ENCODE results near the gene OR2Z1.

Gene OR2Z1

DNA sequence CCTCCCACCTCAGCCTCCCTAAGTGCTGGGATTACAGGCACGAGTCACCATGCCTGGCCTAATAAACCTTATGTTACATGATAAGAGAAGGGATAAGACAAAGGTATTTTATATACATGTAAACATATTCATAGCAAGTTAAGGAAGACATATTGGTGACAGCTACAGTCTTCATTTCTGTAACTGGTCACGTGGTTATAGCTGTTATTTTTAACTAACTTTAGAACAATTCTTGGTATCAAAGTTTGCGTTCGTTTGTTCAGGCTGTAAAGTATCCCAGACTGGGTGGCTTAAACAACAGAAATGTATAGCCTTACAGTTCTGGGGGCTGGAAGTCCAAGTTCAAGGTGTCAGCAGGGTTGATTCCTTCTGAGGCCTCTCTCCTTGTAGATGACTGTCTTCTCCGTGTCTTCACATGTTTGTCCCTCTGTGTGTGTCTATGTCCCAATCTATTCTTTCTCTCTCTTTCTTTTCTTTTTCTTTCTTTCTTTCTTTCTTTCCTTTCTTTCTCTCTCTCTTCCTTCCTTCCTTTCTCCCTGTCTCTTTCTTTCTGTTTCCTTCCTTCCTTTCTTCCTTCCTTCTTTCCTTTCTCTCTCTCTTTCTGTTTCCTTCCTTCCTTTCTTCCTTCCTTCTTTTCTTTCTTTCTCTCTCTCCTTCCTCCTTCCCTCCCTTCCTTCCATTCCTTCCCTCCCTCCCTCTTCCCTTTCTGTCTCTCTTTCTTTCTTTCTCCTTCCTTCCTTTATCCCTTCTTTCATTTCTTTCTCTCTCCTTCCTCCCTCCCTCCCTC, 30.5 kb upstream of the OR2Z1 start:
- no peak for TF ChIP-seq CEBPB (IDR thresholded peaks at IDR 0.05)
- TF ChIP-seq RAD21 (IDR thresholded peaks at IDR 0.05; ENCODE audit: low read depth): no peak
- no peak for TF ChIP-seq NFIC (IDR thresholded peaks at IDR 0.05)
- TF ChIP-seq EP300 (IDR thresholded peaks at IDR 0.05; ENCODE audit: borderline replicate concordance): no peak
- TF ChIP-seq EGR1 (IDR thresholded peaks at IDR 0.05): no peak
- TF ChIP-seq ZBTB7A (IDR thresholded peaks at IDR 0.05; ENCODE audit: low read depth): no peak
- TF ChIP-seq, protein P1, sequence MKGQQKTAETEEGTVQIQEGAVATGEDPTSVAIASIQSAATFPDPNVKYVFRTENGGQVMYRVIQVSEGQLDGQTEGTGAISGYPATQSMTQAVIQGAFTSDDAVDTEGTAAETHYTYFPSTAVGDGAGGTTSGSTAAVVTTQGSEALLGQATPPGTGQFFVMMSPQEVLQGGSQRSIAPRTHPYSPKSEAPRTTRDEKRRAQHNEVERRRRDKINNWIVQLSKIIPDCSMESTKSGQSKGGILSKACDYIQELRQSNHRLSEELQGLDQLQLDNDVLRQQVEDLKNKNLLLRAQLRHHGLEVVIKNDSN (IDR thresholded peaks at IDR 0.05): no peak
- TF ChIP-seq YY1 (IDR thresholded peaks at IDR 0.05; ENCODE audit: low read depth): no peak
- no peak for TF ChIP-seq TEAD4 (IDR thresholded peaks at IDR 0.05)
- TF ChIP-seq, protein P2, sequence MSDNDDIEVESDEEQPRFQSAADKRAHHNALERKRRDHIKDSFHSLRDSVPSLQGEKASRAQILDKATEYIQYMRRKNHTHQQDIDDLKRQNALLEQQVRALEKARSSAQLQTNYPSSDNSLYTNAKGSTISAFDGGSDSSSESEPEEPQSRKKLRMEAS (IDR thresholded peaks at IDR 0.05): no peak
- TF ChIP-seq, protein P3, sequence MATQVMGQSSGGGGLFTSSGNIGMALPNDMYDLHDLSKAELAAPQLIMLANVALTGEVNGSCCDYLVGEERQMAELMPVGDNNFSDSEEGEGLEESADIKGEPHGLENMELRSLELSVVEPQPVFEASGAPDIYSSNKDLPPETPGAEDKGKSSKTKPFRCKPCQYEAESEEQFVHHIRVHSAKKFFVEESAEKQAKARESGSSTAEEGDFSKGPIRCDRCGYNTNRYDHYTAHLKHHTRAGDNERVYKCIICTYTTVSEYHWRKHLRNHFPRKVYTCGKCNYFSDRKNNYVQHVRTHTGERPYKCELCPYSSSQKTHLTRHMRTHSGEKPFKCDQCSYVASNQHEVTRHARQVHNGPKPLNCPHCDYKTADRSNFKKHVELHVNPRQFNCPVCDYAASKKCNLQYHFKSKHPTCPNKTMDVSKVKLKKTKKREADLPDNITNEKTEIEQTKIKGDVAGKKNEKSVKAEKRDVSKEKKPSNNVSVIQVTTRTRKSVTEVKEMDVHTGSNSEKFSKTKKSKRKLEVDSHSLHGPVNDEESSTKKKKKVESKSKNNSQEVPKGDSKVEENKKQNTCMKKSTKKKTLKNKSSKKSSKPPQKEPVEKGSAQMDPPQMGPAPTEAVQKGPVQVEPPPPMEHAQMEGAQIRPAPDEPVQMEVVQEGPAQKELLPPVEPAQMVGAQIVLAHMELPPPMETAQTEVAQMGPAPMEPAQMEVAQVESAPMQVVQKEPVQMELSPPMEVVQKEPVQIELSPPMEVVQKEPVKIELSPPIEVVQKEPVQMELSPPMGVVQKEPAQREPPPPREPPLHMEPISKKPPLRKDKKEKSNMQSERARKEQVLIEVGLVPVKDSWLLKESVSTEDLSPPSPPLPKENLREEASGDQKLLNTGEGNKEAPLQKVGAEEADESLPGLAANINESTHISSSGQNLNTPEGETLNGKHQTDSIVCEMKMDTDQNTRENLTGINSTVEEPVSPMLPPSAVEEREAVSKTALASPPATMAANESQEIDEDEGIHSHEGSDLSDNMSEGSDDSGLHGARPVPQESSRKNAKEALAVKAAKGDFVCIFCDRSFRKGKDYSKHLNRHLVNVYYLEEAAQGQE (IDR thresholded peaks at IDR 0.05; ENCODE audit: low read depth): no peak
- no peak for TF ChIP-seq TCF12 (IDR thresholded peaks at IDR 0.05; ENCODE audit: low read depth)
- no peak for TF ChIP-seq FOXM1 (IDR thresholded peaks at IDR 0.05; ENCODE audit: borderline replicate concordance, low read depth)
- no peak for TF ChIP-seq TAF1 (IDR thresholded peaks at IDR 0.05; ENCODE audit: low read depth)

DNA sequence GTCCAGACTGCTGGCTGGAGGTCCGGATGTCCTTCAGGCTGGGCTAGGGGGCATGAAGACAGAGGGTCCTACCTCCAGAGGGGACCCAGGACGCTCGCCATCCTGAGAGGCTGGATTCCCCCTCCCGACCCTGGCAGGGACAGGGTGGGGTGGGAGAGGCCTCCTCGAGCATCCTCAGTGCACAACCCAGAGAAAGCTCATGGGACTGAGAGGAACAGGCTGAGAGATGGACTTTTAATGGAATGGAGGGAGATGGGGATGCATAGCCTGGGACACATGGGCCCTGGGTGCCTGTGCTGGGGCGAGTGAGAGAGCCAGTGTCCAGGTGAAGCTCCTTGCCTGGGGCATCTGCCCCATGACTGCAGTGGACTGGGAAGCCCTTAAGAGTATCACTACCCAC, 25.9 kb upstream of the OR2Z1 start:
- TF ChIP-seq TCF12 (IDR thresholded peaks at IDR 0.05; ENCODE audit: low read depth) (no peak), EGR1 (IDR thresholded peaks at IDR 0.05) (no peak), TEAD4 (IDR thresholded peaks at IDR 0.05) (no peak)
- TF ChIP-seq, protein P1 (IDR thresholded peaks at IDR 0.05): no peak
- TF ChIP-seq, protein P3 (IDR thresholded peaks at IDR 0.05; ENCODE audit: low read depth): no peak

DNA sequence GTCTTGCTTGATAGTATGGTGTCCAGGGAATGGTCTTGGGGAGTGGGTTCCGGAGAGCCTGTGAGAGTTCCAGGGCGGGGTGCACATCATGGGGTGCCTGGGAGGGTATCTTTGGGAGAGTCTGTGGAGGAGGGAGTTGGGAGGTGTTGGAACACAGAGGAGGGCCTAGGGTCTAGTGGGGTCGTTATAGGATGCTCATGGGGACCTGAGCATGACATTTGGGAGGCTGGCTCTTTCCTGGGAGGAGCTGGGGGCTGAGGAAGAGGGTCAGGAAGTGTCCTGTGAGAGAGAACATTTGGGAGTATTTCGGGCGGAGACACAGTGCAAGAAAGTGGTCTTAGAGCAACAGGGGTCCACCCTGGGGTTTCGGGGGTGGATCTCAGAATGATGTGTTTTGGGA, 25.5 kb upstream of the OR2Z1 start:
- no peak for TF ChIP-seq ZBTB7A (IDR thresholded peaks at IDR 0.05; ENCODE audit: low read depth)
- TF ChIP-seq NFIC (IDR thresholded peaks at IDR 0.05): no peak
- TF ChIP-seq, protein P2 (IDR thresholded peaks at IDR 0.05): no peak
- TF ChIP-seq TEAD4 (IDR thresholded peaks at IDR 0.05): no peak
- TF ChIP-seq FOXM1 (IDR thresholded peaks at IDR 0.05; ENCODE audit: borderline replicate concordance, low read depth): no peak
- no peak for TF ChIP-seq TAF1 (IDR thresholded peaks at IDR 0.05; ENCODE audit: low read depth)
- TF ChIP-seq, protein P3 (IDR thresholded peaks at IDR 0.05; ENCODE audit: low read depth): no peak
- no peak for TF ChIP-seq CREB1 (IDR thresholded peaks at IDR 0.05; ENCODE audit: low read depth)
- TF ChIP-seq EGR1 (IDR thresholded peaks at IDR 0.05): no peak
- no peak for TF ChIP-seq CEBPB (IDR thresholded peaks at IDR 0.05)
- TF ChIP-seq, protein P1 (IDR thresholded peaks at IDR 0.05): no peak
- no peak for TF ChIP-seq RAD21 (IDR thresholded peaks at IDR 0.05; ENCODE audit: low read depth)
- no peak for TF ChIP-seq EP300 (IDR thresholded peaks at IDR 0.05; ENCODE audit: borderline replicate concordance)
- no peak for TF ChIP-seq YY1 (IDR thresholded peaks at IDR 0.05; ENCODE audit: low read depth)
- no peak for TF ChIP-seq TCF12 (IDR thresholded peaks at IDR 0.05; ENCODE audit: low read depth)

DNA sequence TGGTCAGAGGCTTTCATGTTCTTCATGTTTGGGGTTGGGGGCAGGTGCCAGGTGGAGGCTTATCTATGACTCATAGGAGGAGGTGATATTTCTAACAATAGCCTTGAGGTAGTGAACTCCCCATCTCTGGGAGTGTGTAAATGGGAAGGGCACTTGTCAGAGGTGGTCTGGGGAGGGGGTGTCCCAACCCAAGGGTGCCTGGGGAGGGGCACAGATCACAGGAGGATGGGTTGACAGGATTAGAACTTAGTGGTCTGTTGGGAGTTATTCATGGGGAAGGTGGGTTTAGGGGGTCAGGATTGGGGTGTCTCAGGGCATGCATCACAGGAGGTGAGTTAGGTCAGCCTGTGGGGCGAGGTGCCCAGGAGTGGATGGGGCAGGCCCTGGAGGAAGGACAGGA, 24.4 kb upstream of the OR2Z1 start:
- no peak for TF ChIP-seq FOXM1 (IDR thresholded peaks at IDR 0.05; ENCODE audit: borderline replicate concordance, low read depth)
- TF ChIP-seq, protein P1 (IDR thresholded peaks at IDR 0.05): no peak
- no peak for TF ChIP-seq NFIC (IDR thresholded peaks at IDR 0.05)
- TF ChIP-seq CEBPB (IDR thresholded peaks at IDR 0.05): no peak
- TF ChIP-seq, protein P3 (IDR thresholded peaks at IDR 0.05; ENCODE audit: low read depth): no peak
- TF ChIP-seq, protein P2 (IDR thresholded peaks at IDR 0.05): no peak
- no peak for TF ChIP-seq RAD21 (IDR thresholded peaks at IDR 0.05; ENCODE audit: low read depth)
- TF ChIP-seq EGR1 (IDR thresholded peaks at IDR 0.05): no peak
- TF ChIP-seq TEAD4 (IDR thresholded peaks at IDR 0.05): no peak
- no peak for TF ChIP-seq ZBTB7A (IDR thresholded peaks at IDR 0.05; ENCODE audit: low read depth)
- no peak for TF ChIP-seq EP300 (IDR thresholded peaks at IDR 0.05; ENCODE audit: borderline replicate concordance)
- TF ChIP-seq YY1 (IDR thresholded peaks at IDR 0.05; ENCODE audit: low read depth): no peak
- TF ChIP-seq TAF1 (IDR thresholded peaks at IDR 0.05; ENCODE audit: low read depth): no peak
- TF ChIP-seq CREB1 (IDR thresholded peaks at IDR 0.05; ENCODE audit: low read depth): no peak
